C1 segment of cervical spinal cord (tissue), 14 donors: Measurements from ENCODE around the gene NCR2.

ENCODE experiments used
- DNase-seq, 14 donors: peaks; one replicate each; lab custom pipeline; 2025; lab: John Stamatoyannopoulos, UW

Gene NCR2

DNA sequence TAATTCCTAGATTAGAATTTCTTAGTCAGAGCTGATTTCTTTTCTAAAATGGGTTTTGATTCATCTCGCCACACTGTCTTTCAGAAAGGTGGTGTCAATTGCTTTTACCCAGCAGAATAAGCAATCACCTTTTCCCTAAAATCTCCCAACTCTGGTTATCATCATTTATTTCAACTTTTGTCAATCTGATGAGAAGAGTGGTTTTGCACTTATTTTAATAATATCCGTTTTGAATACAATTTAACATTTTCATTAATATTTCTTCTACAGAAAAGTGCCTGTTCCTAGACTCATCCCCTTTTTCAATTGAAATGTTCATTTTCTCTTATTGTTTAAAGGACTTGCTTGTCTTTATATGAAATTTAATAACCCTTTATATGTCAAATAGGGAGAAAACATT is 8.2 kb upstream of the NCR2 start:
- DNase-seq, result no peak

DNA sequence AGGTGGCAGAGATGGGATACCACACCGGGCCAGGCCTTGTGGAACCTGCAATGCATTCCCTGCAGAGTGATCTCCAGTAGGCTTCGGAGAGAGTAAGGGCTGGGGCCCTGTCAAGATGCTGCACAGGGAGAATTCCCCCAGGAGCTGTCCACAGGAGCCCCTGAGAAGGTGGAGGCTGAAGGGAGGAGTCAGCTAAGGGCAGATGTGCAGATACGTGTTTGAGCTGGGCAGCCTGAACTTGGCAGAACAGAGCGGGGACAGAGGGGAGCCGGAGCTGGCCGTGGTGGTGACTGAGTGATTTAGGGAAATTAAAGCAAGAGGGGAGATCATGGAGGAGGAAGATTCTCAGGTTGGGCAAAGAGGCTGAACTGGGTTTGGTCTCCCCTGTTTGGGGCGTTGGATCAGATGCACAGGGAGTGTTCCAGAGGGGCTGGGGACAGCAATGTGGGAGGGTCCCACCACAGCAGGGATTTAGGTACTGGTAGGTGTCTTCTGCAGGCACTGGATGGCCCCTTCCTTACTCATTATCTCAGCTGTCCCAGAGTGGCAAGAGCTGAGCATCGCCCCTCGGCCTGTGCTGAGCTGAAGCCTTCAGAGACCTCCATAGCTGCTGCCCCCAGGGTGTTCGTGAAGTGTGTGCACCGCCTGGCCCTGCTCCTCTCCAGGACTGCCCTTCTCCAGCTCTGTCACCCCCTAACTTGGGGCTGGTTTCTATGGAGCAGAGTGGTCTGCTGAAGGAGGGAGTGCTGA is 3.8 kb upstream of the NCR2 start:
- DNase-seq, result no peak

DNA sequence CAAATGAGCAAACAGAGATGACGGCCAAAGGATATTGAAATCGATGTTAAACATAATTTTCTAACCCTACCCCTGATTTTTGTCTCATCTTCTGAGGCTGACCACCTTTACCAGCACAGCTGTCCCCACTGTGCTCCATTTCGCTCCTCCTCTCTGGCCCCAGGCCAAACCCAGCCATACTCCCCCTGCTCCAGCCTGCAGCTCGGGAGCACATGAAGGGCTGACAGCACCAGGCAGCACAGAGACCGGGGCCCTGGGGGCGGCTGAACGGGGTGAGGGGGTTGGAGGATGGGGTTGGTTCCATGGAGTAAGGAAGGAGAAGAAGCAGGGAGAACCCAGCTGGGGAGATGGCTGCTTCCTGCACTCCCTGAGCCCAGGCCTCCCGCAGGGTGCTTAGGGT is 3.2 kb upstream of the NCR2 start:
- no peak for DNase-seq

DNA sequence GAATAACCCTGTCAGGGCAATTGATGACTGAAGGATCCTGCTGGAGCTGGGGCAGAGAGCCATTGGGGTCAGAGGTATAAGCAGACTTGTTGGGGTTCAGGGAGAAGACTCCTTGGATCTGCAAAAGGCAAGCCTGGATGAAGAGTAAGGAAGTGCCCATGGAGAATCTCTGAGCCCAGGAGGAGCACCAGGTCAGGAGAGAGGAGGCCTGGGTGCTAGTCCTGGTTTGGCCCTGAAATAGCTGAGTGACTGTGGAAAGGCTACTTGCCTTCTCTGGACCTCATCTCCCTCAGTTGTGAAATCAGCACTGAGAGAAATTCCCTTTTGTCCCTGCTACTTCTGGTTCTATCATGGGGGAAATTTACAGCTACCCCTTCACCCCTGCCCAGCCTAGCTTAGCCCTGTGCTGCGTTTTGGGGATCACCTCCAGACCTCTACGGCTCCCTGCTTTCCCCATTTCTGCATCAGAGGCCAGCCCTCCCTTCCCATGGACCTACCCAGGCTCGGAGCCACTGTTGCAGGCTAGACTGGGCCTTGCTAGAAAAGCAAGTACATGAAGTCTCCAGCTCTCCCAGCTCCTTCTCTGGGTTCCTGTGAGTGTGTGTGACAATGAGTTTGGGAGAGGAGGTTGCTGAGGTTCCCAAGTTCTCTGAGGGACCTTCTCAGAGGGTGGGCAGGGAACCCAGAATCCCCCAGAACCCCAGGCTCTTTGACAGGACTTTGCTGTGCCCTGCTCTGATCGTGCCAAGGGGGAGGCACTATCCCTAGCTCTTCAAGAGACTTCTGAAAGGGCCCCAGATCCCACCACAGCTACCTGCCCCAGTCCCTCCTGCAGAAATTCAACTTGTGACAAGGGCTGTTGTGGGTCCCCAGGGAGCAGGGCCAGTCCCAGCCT is 2.3 kb upstream of the NCR2 start:
- DNase-seq, result no peak

DNA sequence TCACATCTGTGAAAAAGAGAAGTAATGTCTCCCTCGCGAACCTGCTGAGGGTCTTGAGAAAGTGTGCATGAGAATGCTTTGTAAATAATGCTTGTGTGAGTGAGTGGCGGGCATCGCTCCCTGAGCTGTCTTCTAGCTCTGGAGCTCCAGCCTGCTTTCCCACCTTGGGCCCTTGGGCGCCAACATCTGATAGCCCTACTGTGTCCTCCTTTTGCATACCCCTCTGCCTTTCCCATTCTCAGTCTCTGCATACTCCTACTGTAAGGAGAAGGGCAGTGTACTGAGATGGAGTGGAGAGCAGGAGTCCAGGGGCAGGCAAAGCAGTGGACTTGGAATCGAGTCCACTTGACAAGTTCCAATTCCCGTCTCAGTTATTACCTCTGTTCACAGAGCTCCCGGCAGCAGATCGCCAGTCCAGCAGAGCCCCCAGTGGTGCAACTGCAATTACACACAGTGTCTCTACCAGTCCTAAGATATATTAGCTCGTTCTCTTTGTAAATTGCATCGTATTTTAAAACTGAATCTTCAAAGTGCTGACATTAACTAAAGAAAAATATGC is 847 bp upstream of the NCR2 start:
- no peak for DNase-seq

DNA sequence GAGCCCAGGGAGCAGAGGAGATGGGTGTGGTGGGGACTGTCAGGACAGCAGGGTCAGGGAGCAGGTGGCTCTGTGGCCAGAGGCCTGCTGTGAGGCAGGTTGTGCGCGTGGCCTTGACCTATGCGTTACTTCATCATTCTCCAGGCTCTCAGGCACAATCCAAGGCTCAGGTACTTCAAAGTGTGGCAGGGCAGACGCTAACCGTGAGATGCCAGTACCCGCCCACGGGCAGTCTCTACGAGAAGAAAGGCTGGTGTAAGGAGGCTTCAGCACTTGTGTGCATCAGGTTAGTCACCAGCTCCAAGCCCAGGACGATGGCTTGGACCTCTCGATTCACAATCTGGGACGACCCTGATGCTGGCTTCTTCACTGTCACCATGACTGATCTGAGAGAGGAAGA is 535 bp downstream of the NCR2 start:
- DNase-seq, result no peak

DNA sequence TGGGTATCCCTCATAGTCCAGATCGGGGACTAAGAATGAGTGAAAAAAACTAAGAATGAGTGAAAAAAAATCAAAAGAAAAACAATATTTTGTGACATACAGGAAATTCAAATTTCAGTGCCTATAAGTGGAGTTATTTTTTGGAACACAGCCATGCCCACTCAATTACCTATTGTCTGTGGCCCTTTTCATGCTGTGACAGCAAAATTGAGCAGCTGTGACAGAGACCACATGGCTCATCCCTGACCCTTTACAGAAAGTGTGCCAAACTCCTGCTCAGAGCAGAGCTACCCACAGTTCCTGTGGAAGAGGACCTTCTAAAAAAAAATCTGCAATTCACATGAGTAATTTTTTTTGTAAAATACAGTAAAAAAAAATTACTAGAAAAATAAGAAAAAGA is 1.4 kb downstream of the NCR2 start:
- no peak for DNase-seq

DNA sequence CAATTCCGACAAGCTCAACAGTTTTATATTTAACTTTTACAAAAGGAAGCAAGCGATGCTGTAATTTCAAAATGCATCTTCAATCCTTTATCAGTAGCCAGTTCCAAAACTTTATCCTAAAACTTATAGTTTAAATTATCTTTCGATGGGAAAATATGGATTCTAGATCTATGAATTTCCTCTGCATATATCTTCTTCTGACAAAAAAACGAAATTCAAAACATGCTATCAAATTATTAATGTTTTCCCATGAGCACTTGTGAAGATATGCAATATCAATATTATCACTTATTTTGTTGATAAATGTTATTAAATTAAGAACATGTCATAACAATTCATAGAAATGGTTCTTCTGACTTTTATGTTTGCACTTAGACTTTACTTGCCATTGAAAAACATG is 2.3 kb downstream of the NCR2 start:
- DNase-seq, result no peak

DNA sequence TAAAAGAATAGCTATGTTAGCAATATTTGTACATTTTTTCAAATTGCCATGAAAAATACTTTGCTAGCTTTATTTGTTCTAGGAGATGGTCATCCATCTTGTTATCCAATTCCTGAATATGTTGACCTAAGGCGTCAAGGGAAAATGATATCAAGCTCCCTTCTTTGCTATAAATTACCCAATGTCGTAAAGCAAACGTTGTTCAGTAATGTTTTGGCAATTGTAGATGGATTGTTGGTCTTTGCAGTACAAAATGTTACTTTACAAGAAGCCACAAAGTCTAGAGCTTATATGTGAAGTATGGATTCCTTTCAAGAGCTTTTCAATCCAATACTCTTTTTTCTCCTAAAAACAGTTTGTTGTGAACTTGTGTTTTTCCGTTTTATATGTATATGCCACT is 3.3 kb downstream of the NCR2 start:
- DNase-seq, result no peak

DNA sequence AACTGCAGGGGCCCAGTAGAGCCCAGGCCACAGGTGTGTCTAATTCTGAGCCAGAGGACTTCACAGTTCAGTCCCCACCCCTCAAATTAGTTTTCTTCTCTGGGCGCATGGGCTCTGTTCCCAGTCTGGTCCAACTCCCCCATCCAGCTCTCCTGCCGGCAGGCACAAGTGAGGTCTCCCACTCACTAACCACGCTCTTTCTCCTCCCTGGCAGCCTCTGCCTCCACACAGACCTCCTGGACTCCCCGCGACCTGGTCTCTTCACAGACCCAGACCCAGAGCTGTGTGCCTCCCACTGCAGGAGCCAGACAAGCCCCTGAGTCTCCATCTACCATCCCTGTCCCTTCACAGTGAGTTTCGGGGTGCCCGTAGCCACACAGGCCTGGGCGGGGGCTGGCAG is 6.2 kb downstream of the NCR2 start:
- no peak for DNase-seq

DNA sequence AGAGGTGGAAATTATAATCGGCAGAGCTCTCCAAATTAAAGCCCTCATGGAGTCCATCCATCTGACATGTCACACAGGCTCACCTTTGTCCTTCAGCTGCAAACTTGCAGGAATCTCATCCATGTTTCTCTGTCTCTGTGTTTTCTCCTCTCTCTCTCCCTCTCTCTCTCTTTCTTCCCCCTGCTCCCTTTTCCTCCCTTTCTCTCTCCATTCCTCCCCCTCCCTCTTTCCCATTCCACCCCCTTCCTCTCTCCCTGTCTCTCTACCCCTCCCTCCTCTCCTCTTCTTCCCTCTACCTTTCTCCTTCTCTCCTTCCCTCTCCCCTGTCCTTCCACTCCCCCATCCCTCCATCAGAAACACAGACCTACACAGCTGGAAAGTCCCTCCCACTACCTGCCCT is 6.8 kb downstream of the NCR2 start:
- DNase-seq, result no peak

DNA sequence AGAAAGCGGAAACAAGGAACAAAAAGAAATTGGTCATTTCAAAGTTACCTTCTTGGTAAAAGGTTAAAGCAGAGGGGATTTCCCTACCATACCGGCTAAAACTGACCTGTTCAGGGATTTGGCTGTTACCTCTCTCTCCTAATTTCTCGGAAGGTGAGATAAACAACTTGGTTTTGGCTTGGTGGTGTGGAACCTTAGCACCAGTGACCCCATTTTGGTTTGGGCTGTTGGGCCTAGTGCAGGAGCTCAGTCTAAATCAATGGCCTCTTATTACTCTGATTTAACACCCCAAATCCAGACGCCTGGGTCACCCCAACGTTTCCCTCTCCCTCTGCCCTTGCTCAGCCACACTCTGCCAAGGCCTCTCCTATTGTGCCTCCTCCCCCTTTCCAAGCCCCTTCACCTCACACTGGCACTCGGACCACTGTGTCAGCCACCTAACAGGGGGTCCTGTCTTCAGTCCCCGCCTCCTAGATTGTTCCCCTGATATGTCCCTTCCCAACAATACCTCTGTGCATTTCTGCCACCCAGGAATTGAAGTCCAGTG is 8.3 kb downstream of the NCR2 start:
- DNase-seq, result no peak

DNA sequence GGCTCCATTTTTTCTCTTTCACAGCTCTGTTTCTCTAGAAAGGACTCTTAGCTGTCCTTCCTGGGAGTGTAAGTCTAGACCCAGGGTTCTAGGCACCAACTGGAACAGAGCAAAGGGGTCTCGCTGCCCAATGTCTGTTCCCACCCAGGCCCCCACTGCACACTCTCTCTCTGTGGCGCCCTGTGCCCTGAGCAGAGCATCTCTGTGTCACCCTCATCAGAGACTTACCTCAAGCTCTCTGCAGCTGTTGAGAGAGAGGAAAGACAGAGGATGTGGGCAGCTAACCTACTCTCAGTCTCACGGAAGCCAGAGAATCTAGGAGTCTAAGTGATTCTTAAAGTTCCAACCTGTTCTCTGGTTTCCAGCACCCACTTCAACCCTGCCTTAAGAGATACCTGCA is 9.5 kb downstream of the NCR2 start:
- DNase-seq, result no peak

DNA sequence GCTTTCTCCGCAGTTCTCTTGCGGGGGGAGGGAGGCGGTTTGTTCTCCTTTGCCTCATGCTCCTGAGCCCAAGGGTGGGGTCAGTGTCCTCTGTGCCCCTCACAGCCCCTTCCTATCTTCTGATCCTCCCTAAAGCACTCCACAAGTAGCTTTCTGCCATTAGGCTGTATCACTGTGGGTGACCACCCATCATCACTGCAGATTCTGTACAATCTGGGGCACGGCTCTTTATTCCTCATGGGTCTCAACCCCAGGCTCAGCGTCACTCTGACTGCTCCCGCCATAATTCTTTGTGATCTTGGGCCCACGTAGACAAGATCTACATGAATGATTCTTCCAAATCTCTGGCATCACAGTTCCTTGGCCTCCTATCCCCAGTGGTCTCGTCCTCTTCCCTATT is 10.5 kb downstream of the NCR2 start:
- no peak for DNase-seq

DNA sequence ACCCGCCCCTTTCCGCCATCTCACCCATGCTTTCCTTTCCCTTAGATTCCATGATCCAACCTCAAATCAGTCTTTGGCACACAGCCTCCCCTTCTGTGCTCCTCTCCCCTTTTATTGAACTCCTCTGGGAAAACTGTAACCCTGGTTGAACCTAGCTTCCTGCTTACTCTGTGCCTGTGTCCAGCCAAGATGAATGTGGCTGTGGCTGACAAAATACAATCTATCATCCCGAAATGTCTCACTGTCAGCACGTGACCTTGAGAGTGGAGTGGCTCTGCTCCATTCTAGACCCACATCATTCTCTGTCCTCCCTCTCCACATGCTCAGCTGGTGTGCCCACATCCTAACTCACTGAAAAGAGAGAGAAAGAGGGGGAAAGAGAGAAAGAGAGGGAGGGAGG is 11.0 kb downstream of the NCR2 start:
- DNase-seq, result no peak

DNA sequence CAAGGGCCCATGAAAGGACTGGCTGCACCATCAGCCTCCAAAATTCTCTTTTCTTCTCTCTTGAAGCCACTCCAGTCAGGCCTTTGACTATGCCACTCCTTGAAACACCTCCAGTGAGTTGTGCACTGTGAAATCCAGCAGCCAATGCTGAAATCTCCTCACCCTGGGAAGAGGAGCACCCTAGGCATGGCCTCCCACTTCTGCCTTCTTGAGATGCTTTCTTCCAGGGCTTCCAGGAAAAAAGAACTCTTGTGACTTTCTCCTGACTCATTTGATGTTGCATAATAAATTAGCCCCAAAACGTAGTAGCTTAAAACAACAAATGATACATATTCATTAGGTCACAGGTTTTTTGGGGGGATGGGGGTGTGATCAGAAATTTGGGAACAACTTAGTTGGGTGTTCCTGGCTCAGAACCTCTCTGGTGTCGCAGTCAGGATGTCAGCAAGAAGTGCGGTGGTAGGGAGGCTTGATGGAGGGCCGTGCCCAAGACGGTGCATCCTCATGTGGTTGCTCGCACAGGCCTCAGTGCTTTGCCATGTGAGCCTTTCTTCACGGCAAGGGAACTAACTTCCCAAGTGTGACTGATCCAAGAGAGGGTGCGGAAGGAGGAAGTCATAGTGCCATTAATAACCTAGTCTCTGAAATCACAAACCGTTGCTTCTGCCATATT is 12.1 kb downstream of the NCR2 start:
- no peak for DNase-seq

DNA sequence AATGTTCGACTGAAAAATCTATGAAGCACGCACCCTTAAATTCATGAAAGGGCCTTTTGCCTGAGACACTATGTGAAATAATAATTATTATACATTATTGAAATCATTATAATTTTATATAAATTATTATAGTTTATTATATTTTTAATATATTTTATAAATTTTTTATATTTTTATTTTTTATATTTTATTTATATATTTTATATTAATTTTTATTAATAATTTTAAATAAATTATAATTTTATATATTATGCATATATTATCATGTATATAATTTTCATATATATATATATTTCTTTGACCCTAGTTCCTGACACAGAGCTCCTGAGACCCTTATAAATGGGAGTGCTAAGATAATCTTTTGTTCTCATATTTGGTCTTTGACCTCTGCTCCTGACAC is 13.5 kb downstream of the NCR2 start:
- no peak for DNase-seq

DNA sequence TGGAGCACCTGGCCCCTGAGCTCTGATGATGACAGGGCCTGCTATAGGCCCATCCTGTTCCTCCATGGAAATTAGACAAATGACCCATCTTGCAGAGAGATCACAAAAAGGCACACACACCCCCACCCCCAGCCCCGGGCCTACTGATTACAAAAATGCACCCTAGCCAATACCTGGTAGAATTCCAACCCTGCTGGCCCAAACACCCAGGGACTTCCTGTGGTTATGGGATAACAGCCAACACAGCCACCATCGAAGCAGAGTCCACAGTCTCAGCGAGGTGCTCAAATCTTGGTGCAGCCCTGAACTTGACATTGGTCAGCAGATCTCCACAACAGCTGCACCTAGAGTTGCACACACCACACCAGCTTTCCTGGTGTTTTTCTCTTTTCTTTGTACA is 17.0 kb downstream of the NCR2 start:
- DNase-seq, result no peak

DNA sequence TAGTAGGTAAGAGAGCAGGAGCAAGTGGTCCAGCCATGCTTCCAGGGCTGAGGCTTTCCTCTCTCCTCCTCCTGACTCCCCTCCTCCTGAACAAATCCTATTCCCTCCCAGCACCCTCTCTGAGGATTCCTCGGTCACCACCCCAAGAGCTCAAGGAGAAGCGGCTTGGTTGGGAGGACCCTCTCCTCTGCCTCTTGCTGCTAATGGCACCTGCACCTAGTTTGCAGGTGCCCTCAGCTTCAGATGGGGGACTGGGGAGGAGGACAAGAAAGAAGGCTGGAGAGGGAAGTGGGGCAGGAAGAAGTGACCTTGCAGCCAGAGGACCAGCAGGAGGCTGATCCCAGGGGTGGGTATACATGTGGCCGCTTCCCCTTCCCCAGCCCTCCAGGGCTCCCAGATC is 17.5 kb downstream of the NCR2 start:
- DNase-seq, result no peak

DNA sequence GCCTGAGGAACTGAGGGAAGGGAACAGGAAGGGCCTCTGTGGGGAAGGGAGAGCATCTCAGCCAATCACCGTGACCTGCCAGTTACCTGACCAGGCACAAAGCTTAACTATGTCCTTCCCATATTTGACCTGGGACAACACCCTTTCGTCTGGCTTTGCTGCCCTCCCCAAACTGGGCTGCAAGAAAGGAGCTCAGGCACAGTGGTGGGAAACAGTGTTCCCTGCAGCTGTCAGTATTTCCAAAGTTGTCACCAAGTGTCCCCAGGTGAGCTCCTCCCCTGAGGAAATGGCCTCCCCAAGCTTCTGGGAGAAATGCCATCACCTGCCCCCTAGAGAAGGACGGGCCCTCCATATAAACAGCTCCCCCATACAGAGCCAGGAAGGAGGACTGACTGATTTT is 17.9 kb downstream of the NCR2 start:
- DNase-seq, result no peak

DNA sequence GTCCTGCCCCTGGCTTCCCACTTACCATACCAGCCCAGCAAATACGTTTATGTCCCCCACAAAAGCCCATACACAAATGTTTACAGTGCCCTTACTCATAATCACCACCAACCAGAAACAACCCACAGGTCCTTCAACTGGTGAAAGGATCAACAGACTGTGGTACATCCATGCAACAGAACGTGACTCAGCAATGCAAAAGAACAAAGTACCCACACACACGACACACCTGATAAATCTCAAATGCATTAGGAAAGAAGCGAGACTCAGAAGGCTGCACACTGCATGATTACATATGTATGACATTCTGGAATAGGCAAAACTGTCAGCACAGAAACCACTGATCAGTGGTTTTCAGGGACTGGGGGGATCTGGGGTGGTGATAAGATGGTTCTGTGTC is 20.5 kb downstream of the NCR2 start:
- DNase-seq, result no peak

DNA sequence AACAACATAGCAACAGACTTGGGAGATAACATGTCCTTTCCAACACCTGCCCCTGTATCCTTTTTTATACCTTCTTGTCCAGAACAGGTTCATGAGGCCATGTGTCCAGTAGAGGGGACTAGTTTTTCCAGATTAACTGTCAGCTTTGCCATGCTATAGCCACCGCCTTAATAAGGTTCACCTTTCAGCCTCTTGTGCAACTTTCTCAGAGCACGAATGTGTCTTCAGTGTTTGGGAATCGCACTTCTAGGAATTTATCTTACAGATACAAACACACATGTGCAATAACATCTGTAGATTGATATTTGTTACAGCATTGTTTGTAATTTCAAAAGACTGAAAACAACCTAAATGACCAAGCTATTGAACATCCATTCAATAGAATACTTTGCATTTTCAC is 21.4 kb downstream of the NCR2 start:
- no peak for DNase-seq
